WI38 (cell line): ENCODE data around the gene RAB7B.

Source experiments
- H3K4me3 ChIP-seq: 2 replicates; pipeline ENCODE4 v1.5.1; 2011; ENCODE audit warnings: low read depth, mild to moderate bottlenecking, control low read depth, low read length
- CTCF ChIP-seq: IDR thresholded peaks from 2 replicates; pipeline ENCODE4 v1.5.1; 2012; ENCODE audit warnings: low read depth, mild to moderate bottlenecking, control low read depth, low read length

Gene RAB7B

GRCh38 chr1:205993068-205993467, 10.1 kb downstream of the RAB7B start:
- no peak for TF ChIP-seq CTCF

GRCh38 chr1:205992218-205992882, 10.8 kb downstream of the RAB7B start:
- H3K4me3 ChIP-seq, result no peak overlapping the region
- TF ChIP-seq CTCF, result no peak

More at GRCh38 chr1:205993068-205993467, 10.1 kb downstream of the RAB7B start:
- H3K4me3 ChIP-seq, result no peak overlapping the region

- TF ChIP-seq CTCF, result no peak
- no peak overlapping the region for H3K4me3 ChIP-seq
Measured at GRCh38 chr1:205991237-205991636, 12.0 kb downstream of the RAB7B start.

- TF ChIP-seq CTCF, result no peak
- H3K4me3 ChIP-seq, result no peak overlapping the region
Measured at GRCh38 chr1:205990226-205990625, 13.0 kb downstream of the RAB7B start.

- H3K4me3 ChIP-seq, result no peak overlapping the region
- no peak for TF ChIP-seq CTCF
Measured at GRCh38 chr1:205989786-205990185, 13.4 kb downstream of the RAB7B start.

- no peak for TF ChIP-seq CTCF
- H3K4me3 ChIP-seq, result no peak overlapping the region
Measured at GRCh38 chr1:205988585-205988995, 14.6 kb downstream of the RAB7B start.

GRCh38 chr1:205986861-205987260, 16.3 kb downstream of the RAB7B start:
- TF ChIP-seq CTCF, result no peak
- H3K4me3 ChIP-seq, result no peak overlapping the region
